A549 (cell line): ENCODE measurements around the gene DGKH. TPM values are rescaled to one million over a fixed set of nuclear protein-coding genes. Genes with fewer than 3 reads are reported as not detected.

Experiments
- ATAC-seq, 2 experiments: fragments of 200-7000 bp in 1 of 2; fragments of >200 bp in 1 of 2; cut with Nextera tagmentation in 1 of 2; cut with Tn5 transposase in 1 of 2; 3 replicates each; pipeline versions ENCODE4 v1.8.0 to v1.9.1; 2018 to 2020; ENCODE audit warnings: mild to moderate bottlenecking in 1 of 2, moderate library complexity in 1 of 2
- CTCF ChIA-PET: fragments of 300-600 bp; sonication (Branson Sonifier 250); formaldehyde crosslinking; extraction: SDS; loops from one replicate; lab custom pipeline; 2021; ENCODE audit warnings: antibody characterized with exemption, inconsistent platforms; lab: Yijun Ruan, JAX
- POLR2A ChIA-PET: fragments of 350-600 bp; formaldehyde crosslinking; extraction: SDS; loops from one replicate; lab custom pipeline; 2021; ENCODE audit warnings: antibody characterized with exemption, inconsistent platforms; lab: Yijun Ruan, JAX
- DNase-seq, 2 experiments: peaks; one replicate each; pipeline versions ENCODE4 v3.0.0 to v3.0.0-alpha.2; 2011 to 2016; ENCODE audit warnings: low read depth in 1 of 2, low spot score in 1 of 2
- FAIRE-seq: peaks from 2 replicates; lab custom pipeline; 2011; peaks lifted over from hg19 to GRCh38; lab: Jason Lieb, UNC
- H3K27ac ChIP-seq, 2 experiments: fragments of >200 bp; sonication (Bioruptor Twin); formaldehyde crosslinking; 3 replicates each; pipeline ENCODE4 v1.5.1; 2016 to 2017
- H3K4me1 ChIP-seq: fragments of >200 bp; sonication (Bioruptor Twin); formaldehyde crosslinking; 3 replicates; pipeline ENCODE4 v1.6.1; 2016
- H3K4me2 ChIP-seq: fragments of >200 bp; sonication (Bioruptor Twin); formaldehyde crosslinking; 3 replicates; pipeline ENCODE4 v1.6.1; 2016
- H3K4me3 ChIP-seq: fragments of >200 bp; sonication (Bioruptor Twin); formaldehyde crosslinking; 3 replicates; pipeline ENCODE4 v1.5.1; 2016
- H3K9me3 ChIP-seq: fragments of >200 bp; sonication (Bioruptor Twin); formaldehyde crosslinking; 3 replicates; pipeline ENCODE4 v1.6.1; 2016
- BCL3 ChIP-seq: fragments of >200 bp; sonication (Bioruptor Twin); formaldehyde crosslinking; IDR thresholded peaks from 3 replicates; pipeline ENCODE4 v1.6.1; 2016
- CBX8 ChIP-seq: fragments of 200-600 bp; sonication (generic); IDR thresholded peaks from 2 replicates; pipeline ENCODE4 v1.6.1; 2016
- CEBPB ChIP-seq, 2 experiments: fragments of >200 bp in 1 of 2; sonication (Bioruptor Twin) in 1 of 2; formaldehyde crosslinking in 1 of 2; IDR thresholded peaks; 2 replicates each; pipeline ENCODE4 v1.6.1; 2012 to 2016
- CHD2 ChIP-seq: fragments of 150-350 bp; IDR thresholded peaks from 2 replicates; pipeline ENCODE4 v1.6.1; 2014; ENCODE audit warnings: low read length; ENCODE audit not compliant: partially characterized antibody
- CHD4 ChIP-seq: fragments of 200-600 bp; sonication (generic); IDR thresholded peaks from 2 replicates; pipeline ENCODE4 v1.6.1; 2016; ENCODE audit warnings: antibody characterized with exemption, mild to moderate bottlenecking, borderline replicate concordance
- E2F6 ChIP-seq: IDR thresholded peaks from 2 replicates; pipeline ENCODE4 v1.6.1; 2012; ENCODE audit warnings: low read depth, borderline replicate concordance
- EHF ChIP-seq: fragments of 250-450 bp; sonication (Bioruptor Pico); IDR thresholded peaks from 2 replicates; pipeline ENCODE4 v1.5.0; 2020; ENCODE audit warnings: mild to moderate bottlenecking
- HMGXB4 ChIP-seq: fragments of 250-450 bp; sonication (Bioruptor Pico); IDR thresholded peaks from 2 replicates; pipeline ENCODE4 v1.5.0; 2021; ENCODE audit warnings: mild to moderate bottlenecking, moderate library complexity, borderline replicate concordance
- KDM5A ChIP-seq: fragments of 200-600 bp; sonication (generic); IDR thresholded peaks from 2 replicates; pipeline ENCODE4 v1.6.1; 2016; ENCODE audit warnings: antibody characterized with exemption, mild to moderate bottlenecking
- MAZ ChIP-seq: fragments of 150-350 bp; IDR thresholded peaks from 2 replicates; pipeline ENCODE4 v1.6.1; 2014; ENCODE audit warnings: antibody characterized with exemption, low read depth, low read length, borderline replicate concordance
- MYC ChIP-seq: IDR thresholded peaks from 2 replicates; pipeline ENCODE4 v1.6.1; 2012; ENCODE audit warnings: mild to moderate bottlenecking, inconsistent platforms, low read length, improper control_type of control experiment, borderline replicate concordance
- NPAS2 ChIP-seq: fragments of 250-450 bp; sonication (Bioruptor Pico); IDR thresholded peaks from 2 replicates; pipeline ENCODE4 v1.8.0; 2022; ENCODE audit warnings: mild to moderate bottlenecking, moderate library complexity, borderline replicate concordance
- POLR2AphosphoS2 ChIP-seq: conservative IDR thresholded peaks from 2 replicates; pipeline ENCODE4 v1.6.1; 2012; ENCODE audit warnings: low read length, improper control_type of control experiment, inconsistent platforms
- REST ChIP-seq: fragments of 200-600 bp; sonication (generic); IDR thresholded peaks from 2 replicates; pipeline ENCODE4 v1.6.1; 2016; ENCODE audit warnings: antibody characterized with exemption, mild to moderate bottlenecking, moderate library complexity
- RFX5 ChIP-seq: fragments of 450-650 bp; IDR thresholded peaks from 2 replicates; pipeline ENCODE4 v1.7.1; 2014; ENCODE audit warnings: antibody characterized with exemption, mild to moderate bottlenecking, moderate library complexity
- USF2 ChIP-seq: fragments of 450-650 bp; IDR thresholded peaks from 2 replicates; pipeline ENCODE4 v1.6.1; 2014; ENCODE audit warnings: antibody characterized with exemption
- ZNF302 ChIP-seq: fragments of 250-450 bp; sonication (Bioruptor Pico); IDR thresholded peaks from 2 replicates; pipeline ENCODE4 v1.9.0; 2021; ENCODE audit warnings: inconsistent platforms, mild to moderate bottlenecking, moderate library complexity
- WGBS: methylation state at CpG from one replicate; pipeline ENCODE4 v1.1.6; 2017; ENCODE audit errors: missing lambda C conversion rate; 5-methylcytosine and 5-hydroxymethylcytosine counted together
- polyA plus RNA-seq, 4 experiments: library from polyadenylated mRNA; depleted of rRNA in 3 of 4; stranded (reverse); fragments of >200 nt; fragmentation: RNase III in 1 of 4; extraction: RNeasy Plus Mini Kit Qiagen cat#74134 plus additional on column Dnase treatment in 1 of 4; gene quantifications; 2 replicates in 3 of 4; 3 replicates in 1 of 4; pipeline ENCODE4 v1.2.3, GENCODE V29; 2011 to 2017

DGKH gene
- polyA plus RNA-seq, 2 of the 4 experiments (the other 2 are of a cell fraction): 3.8 to 6.7 TPM

DNA sequence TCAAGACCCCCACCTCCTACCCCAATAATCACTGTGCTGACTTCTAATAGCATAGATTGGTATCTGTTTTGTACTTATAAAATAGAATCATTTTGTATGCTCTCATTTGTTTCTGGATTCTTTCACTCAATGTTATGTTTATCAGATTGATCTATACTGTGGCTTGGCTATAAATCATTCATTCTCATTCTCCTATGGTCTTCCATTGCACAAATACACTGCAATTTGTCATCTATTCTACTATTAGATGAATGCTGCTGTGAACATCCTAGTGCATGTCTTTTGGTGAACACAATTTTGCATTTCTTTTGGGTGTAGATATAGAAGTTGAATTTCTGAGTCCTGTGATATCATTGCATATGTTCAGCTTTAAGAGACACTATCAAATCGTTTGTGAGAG is 128.7 kb downstream of the DGKH start:
- ATAC-seq (no peak), DNase-seq (no peak), FAIRE-seq (no peak)
- 40% methylated on average over 1 of the region's 1 CpG for WGBS
- Histone ChIP-seq H3K9me3 (no peaks in the 10 kb centered on the region), H3K4me3 (no peak overlapping the region), H3K4me2 (no peak overlapping the region), H3K27ac (no peak overlapping the region), H3K4me1 (peaks cover 4% of the 10 kb centered on the region; the same call in 1 of the 3 replicates)
- TF ChIP-seq USF2 (no peak), CEBPB (IDR thresholded peaks at IDR 0.05) (no peak), HMGXB4 (CRISPR knock-in tag) (no peak), REST (no peak), CBX8 (no peak), MYC (no peak), E2F6 (no peak), ZNF302 (no peak), EHF (CRISPR knock-in tag) (no peak), POLR2AphosphoS2 (no peak), RFX5 (no peak), NPAS2 (CRISPR knock-in tag) (no peak), CHD4 (no peak), BCL3 (no peak)
- POLR2A ChIA-PET: no interaction called here
- CTCF ChIA-PET: no interaction called here

GRCh38 chr13:42181381-42181953 is 133.0 kb downstream of the DGKH start:
- ATAC-seq: no peak
- WGBS: 85% methylated on average over 1 of the region's 2 CpGs

More at GRCh38 chr13:42181381-42181953, 133.0 kb downstream of the DGKH start:
- H3K27ac ChIP-seq: no peak overlapping the region
- DNase-seq (no peak), FAIRE-seq (no peak)
- H3K4me2 ChIP-seq: no peak overlapping the region
- TF ChIP-seq KDM5A (no peak), CHD2 (no peak), MAZ (no peak)
- no peak overlapping the region for H3K4me3 ChIP-seq
- no peaks in the 10 kb centered on the region for H3K9me3 ChIP-seq
- no peaks in the 10 kb centered on the region for H3K4me1 ChIP-seq
- ChIA-PET POLR2A (no interaction called here), CTCF (no interaction called here)
